ENCODE results near the gene GJA3.

DNA sequence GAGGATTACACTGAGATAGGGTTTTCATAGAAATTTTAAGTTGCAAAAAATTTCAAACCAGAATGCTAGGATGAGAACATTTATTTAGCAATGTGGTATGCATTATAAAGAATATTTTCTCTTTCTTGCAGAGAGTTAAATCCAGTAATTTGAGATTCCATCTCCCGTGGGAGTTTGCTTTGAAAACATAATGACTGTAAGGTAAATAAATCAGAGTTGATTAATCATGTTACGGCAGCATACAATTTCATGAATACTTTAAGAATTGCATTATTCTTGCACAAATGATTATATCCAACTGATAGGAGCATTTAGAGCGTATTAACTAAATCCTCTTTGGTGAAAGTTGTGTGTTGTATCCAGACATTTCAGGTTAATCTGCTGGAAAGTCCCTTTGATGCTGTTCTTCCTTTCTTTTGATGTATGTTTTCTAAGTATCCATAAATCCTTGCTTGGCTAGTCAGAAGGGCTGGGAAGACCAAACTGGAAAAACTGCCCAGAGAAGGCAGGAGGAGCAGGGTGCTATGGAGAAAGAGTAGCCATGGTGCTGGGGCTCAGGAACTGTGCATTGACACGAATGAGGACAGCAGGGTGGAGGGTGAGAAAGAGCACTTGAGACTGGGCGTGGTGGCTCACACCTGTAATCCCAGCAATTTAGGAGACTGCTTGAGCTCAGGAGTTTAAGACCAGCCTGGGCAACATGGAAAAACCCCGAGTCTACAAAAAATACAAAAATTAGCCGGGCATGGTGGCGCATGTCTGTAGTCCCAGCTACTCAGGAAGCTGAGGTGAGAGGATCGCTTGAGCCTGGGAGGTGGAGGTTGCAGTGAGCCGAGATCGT lies 4.8 kb upstream of the GJA3 start:
- TF ChIP-seq POLR2A (IDR thresholded peaks at IDR 0.05) (no peak), EP300 (IDR thresholded peaks at IDR 0.05) (no peak)
- TF ChIP-seq, protein P1, sequence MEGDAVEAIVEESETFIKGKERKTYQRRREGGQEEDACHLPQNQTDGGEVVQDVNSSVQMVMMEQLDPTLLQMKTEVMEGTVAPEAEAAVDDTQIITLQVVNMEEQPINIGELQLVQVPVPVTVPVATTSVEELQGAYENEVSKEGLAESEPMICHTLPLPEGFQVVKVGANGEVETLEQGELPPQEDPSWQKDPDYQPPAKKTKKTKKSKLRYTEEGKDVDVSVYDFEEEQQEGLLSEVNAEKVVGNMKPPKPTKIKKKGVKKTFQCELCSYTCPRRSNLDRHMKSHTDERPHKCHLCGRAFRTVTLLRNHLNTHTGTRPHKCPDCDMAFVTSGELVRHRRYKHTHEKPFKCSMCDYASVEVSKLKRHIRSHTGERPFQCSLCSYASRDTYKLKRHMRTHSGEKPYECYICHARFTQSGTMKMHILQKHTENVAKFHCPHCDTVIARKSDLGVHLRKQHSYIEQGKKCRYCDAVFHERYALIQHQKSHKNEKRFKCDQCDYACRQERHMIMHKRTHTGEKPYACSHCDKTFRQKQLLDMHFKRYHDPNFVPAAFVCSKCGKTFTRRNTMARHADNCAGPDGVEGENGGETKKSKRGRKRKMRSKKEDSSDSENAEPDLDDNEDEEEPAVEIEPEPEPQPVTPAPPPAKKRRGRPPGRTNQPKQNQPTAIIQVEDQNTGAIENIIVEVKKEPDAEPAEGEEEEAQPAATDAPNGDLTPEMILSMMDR (IDR thresholded peaks at IDR 0.05) = no peak

Measured in ovary (tissue), 3 donors.